ENCODE data around the gene SLC12A4.

Gene SLC12A4

GRCh38 chr16:67961551-67961957, 6.9 kb downstream of the SLC12A4 start:
- DNase-seq (ENCODE audit: low read depth): no peak
- no peak for TF ChIP-seq CTCF (IDR thresholded peaks at IDR 0.05; ENCODE audit: low read length, missing control alignments)
- no peak overlapping the region for H3K4me3 ChIP-seq (replicated peaks; ENCODE audit: low read depth, low read length)

GRCh38 chr16:67959536-67960329, 8.7 kb downstream of the SLC12A4 start:
- DNase-seq (ENCODE audit: low read depth): peak; percentile 53
- TF ChIP-seq CTCF (IDR thresholded peaks at IDR 0.05; ENCODE audit: low read length, missing control alignments): no peak
- no peak overlapping the region for H3K4me3 ChIP-seq (replicated peaks; ENCODE audit: low read depth, low read length)

GRCh38 chr16:67957622-67958021, 10.8 kb downstream of the SLC12A4 start:
- H3K4me3 ChIP-seq (replicated peaks; ENCODE audit: low read depth, low read length): no peak overlapping the region
- no peak for TF ChIP-seq CTCF (IDR thresholded peaks at IDR 0.05; ENCODE audit: low read length, missing control alignments)
- no peak for DNase-seq (ENCODE audit: low read depth)

GRCh38 chr16:67954421-67955196, 13.8 kb downstream of the SLC12A4 start:
- no peak overlapping the region for H3K4me3 ChIP-seq (replicated peaks; ENCODE audit: low read depth, low read length)
- TF ChIP-seq CTCF (IDR thresholded peaks at IDR 0.05; ENCODE audit: low read length, missing control alignments): no peak
- no peak for DNase-seq (ENCODE audit: low read depth)

- no peak for DNase-seq (ENCODE audit: low read depth)
- no peak for TF ChIP-seq CTCF (IDR thresholded peaks at IDR 0.05; ENCODE audit: low read length, missing control alignments)
- no peak overlapping the region for H3K4me3 ChIP-seq (replicated peaks; ENCODE audit: low read depth, low read length)
These were observed 14.6 kb downstream of the SLC12A4 start for GRCh38 chr16:67953641-67954375.

- no peak overlapping the region for H3K4me3 ChIP-seq (replicated peaks; ENCODE audit: low read depth, low read length)
- no peak for DNase-seq (ENCODE audit: low read depth)
- no peak for TF ChIP-seq CTCF (IDR thresholded peaks at IDR 0.05; ENCODE audit: low read length, missing control alignments)
These were observed 17.0 kb downstream of the SLC12A4 start for GRCh38 chr16:67951485-67951884.
